HG03439 (cell line): ENCODE results near the gene DTHD1.

Experiments used
- ATAC-seq: cut with Tn5 transposase; IDR thresholded peaks from one replicate; pipeline ENCODE4 v1.9.1; 2021; ENCODE audit warnings: mild to moderate bottlenecking, moderate library complexity; ENCODE audit not compliant: unreplicated experiment

Gene DTHD1

GRCh38 chr4:36338973-36339372 is 57.6 kb downstream of the DTHD1 start:
- ATAC-seq, result no peak

DNA sequence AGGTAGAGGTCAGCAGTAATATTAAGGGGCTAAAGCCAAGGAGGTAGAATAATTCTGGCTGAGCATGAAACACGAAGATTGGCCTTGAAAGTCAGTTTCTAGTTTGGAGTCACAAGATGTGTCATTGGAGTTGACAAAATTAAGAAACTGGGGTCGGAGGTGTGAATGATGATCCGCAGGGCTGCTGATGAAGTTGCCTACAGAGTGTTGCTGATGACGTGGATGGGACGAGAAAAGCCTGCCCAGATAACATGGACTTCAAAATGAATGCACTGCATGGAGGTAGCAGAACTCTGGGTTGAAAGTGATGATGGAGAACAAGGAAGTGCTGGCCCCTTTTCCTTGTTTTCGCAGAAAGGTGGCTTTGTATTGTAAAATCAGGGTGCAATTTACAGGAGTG is 60.5 kb downstream of the DTHD1 start:
- no peak for ATAC-seq

DNA sequence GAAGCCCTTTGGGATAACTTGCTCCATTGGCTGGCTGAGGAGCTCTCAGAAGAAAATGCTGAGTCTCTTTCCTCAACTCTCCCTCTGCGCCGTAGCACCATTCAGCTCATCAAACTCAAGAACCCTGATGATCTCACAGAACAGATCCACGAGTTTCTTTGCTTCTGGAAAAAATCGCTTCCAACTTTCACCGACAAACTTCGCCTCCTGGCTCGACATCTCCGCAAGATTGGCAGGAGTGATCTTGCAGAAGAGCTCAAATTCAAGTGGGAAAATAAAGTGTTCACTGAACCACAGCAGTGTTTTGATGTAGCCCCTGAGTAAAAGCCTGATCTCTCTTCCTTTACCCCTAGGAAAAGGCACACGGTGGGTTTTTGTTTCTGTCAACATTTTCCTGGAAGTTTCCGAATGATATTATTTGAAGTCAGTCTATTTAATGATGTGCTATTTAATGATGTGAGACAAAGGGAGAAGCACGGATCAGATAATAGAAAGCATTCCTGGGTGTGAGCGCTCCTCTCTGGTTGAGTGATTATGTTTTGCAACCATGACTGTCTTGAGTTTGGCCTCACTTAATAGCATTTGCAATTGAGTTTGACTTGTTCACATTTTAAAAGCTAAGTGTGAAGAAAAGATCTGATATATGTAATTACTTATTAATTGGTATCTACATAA is 62.2 kb downstream of the DTHD1 start:
- no peak for ATAC-seq

DNA sequence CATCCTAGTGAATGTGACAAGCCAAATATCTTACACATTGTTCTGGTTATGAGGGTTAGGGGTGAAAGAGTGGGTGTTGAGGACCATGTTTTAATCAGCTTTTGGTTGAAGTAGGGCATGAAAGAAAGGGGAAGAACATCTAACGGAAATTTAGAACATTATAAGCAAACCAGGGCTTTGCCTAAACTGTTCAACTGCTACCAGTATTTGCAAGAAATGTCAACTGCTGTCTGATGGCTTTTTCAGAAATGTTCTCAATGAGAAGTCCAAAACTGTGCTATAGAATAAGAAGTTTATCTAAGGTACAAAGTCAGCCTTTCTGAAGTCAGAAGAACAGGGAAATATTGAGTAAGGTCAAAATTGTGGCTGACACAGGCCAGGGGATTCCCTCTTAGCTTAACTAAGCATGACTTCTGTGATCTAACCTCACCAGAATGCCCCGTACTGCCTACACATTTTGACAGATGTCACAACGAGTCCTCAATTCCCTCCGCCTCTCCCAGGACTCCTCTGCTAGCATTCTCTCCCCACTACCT is 67.1 kb downstream of the DTHD1 start:
- ATAC-seq, result peak; percentile 92

GRCh38 chr4:36349938-36350549 is 68.6 kb downstream of the DTHD1 start:
- ATAC-seq, result no peak

- peak; percentile 57 for ATAC-seq
These were observed 69.8 kb downstream of the DTHD1 start for GRCh38 chr4:36351082-36351666.

DNA sequence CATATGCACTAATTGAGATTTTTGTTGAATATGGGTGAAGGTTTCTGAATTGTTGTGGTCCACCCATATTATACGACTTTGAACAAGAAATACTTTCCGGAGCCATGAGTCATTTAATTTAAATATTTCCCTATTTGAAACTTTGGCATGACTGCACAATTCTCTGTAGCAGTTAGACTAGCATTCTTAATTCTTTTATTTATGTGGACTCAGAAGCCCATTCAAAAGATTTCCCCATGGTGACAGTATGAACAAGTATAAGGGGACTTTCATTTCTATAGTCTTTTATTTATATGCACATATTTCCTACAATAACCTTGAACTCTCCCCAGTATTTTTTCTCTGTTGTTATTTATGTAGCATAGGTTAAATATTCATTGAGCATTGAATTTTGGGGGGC is 72.6 kb downstream of the DTHD1 start:
- no peak for ATAC-seq

- no peak for ATAC-seq
These were observed 76.8 kb downstream of the DTHD1 start for GRCh38 chr4:36358173-36358572.

GRCh38 chr4:36360755-36361154 is 79.3 kb downstream of the DTHD1 start:
- ATAC-seq, result no peak

- ATAC-seq, result no peak
These were observed 81.6 kb downstream of the DTHD1 start for GRCh38 chr4:36363024-36363423.

DNA sequence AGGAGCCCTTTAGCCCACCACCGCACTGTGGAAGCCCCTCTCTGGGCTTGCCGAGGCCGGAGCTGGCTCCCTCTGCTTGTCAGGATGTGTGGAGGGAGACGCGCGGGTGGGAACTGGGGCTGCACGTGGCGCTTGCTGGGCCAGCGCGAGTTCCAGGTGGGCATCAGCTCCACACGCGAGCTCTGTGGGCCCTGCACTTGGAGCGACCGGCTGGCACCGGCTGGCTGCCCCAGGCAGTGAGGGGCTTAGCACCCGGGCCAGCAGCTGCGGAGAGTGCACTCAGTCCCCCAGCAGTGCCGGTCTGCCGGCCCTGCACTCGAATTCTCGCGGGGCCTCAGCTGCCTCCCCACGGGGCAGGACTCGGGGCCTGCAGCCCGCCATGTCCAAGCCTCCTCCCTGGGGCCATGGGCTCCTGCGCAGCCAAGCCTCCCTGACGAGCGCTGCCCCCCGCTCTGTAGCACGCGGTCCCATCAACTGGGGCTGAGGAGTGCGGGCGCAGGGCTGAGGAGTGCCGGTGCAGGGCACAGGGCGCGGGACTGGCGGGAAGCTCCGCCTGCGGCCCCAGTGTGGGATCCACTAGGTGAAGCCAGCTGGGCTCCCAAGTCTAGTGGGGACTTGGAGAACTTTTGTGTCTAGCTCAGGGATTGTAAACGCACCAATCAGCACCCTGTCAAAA is 93.6 kb downstream of the DTHD1 start:
- ATAC-seq, result no peak

DNA sequence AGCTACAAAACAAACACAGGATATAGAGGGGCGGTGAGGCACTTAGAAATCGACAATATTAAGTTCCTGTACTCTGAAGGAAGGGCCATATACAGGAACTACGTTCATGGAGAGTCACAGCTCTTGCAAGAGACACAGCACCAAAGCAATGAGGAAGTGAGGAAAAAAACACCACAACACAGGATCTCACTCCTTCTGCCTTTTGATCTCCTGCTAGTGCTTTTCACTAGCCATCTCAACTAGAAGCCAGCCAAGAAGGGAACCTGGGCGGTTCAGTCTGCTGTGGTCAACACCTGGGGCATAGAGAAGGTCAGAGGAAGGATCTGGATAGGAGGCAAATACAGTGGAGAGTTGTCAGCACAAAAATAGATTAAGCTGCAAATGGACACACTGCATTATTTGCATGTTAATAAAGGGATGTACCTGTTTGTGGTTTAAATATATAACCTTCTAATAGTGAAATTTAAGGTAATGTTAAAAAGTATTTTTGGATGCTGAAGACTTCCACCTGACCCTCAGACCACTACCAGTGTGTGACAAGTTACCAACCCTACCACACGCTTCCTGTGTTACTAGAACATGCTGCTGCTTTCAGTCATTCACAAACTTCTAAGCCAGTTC is 104.6 kb downstream of the DTHD1 start:
- peak; percentile 84 for ATAC-seq

DNA sequence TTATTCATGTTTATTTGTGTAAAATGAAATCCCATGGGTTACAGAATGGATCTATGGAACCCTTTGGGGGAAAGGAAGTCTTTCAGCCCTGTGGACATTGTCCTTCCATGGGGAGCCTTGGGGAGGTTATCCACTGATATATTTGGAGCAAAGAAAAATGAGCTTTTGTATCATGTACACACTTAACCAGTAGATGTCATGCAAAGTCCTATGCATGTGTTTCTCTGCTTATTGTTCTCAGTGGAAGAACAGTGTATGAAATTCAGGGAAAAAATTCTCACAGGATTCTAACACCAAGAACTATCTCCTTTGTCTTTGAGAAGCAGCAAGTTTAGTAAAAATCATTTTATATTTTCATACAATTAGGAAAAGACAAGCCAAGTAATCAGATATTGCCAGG is 105.3 kb downstream of the DTHD1 start:
- no peak for ATAC-seq

GRCh38 chr4:36388710-36389109 is 107.3 kb downstream of the DTHD1 start:
- ATAC-seq, result no peak

DNA sequence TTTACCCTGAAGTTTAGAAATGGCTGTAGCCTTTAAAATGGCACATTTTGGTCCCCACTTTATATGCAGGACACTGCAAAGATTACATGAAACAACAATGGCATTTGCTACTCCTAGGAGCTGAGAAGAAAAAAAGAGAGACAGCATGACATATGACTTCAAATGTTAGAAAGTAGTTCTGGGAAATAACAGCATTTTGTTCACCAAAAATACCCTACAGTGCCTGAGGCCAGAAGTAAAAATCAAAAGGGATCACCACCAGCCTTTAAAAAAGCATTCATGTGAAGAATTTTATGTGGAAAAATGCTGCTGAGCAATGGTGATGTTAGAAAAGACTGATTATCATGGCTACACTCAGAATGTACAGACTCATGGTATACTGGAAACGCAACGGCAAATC is 110.0 kb downstream of the DTHD1 start:
- ATAC-seq, result no peak

DNA sequence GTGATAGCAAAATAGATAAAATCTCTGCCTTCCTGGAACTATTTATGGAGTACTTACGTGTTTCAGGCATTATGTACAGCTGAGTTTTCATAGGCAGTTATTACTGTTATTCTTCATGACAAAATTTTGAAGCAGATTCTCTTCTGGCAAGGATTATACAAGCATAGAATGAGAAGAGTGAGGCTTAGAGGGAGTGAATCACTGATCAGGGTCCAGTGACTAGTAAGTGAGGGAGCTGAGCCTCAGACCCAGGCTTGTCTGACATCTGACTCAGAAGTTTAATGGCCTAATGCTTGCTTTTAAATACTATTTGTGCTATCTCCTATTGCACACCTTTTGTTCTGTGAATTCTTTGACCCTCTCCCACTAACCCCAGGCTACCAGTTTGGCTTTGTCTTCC is 110.6 kb downstream of the DTHD1 start:
- ATAC-seq, result no peak

DNA sequence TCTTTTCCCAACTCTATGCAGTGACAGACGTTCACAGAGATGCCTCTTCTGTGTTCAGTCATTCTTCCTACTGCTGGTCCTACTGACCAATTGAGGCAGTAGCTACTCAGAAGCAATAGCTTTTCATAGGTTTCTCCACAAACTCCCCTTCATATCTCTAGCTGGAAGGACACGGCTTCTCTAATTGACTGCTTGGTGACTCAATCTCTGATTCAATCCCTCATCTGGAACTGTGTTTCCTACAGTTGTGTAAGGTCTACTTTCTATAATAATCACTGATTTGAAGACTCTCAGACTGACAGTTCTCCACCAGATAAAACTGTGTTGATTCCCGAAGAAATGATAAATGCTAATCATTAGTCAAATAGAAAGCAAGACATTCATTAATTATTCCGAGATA is 111.5 kb downstream of the DTHD1 start:
- no peak for ATAC-seq
